Measurements from ENCODE around the gene NOS3. TPM values are rescaled to one million over a fixed set of nuclear protein-coding genes. Genes with fewer than 3 reads are reported as not detected.

The NOS3 gene
- total and polyA plus RNA-seq, 9 of the 15 experiments (the other 6 are each of a cell fraction or from before 2014, with no cell fraction given): 1.1 to 121 (median 23.6) TPM

DNA sequence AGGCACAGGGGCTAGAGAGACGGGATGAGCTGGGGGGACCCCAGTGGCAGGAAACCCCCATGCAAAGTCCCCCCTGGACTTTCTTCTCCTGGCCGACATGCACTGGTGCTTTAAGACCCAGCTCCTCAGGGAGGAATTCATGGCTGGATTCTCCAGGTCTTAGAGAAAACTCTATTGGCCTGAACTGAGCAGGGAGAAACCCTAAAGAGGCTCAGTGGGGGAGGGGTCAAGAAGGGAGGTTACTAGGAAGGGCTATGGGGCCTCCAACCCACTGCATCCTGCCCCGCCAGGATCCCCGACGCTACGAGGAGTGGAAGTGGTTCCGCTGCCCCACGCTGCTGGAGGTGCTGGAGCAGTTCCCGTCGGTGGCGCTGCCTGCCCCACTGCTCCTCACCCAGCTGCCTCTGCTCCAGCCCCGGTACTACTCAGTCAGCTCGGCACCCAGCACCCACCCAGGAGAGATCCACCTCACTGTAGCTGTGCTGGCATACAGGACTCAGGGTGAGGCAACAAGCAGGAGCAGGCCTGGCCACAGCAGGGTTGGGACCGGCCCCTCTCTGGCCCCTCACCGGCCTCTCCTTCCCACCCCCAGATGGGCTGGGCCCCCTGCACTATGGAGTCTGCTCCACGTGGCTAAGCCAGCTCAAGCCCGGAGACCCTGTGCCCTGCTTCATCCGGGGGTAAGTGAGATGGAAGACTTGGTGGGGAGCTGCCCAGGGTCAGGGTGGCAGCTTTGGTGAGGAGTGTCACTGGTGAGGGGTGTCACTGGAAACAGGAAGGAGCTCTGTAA lies 19.7 kb downstream of the NOS3 start (continued):
- TF ChIP-seq, protein P1, sequence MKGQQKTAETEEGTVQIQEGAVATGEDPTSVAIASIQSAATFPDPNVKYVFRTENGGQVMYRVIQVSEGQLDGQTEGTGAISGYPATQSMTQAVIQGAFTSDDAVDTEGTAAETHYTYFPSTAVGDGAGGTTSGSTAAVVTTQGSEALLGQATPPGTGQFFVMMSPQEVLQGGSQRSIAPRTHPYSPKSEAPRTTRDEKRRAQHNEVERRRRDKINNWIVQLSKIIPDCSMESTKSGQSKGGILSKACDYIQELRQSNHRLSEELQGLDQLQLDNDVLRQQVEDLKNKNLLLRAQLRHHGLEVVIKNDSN (CRISPR knock-in tag; IDR thresholded peaks at IDR 0.05): peak; percentile 55
- TF ChIP-seq SOX6 (IDR thresholded peaks at IDR 0.05) (no peak), HDGF (IDR thresholded peaks at IDR 0.05) (peak; percentile 35), TRIM28 (IDR thresholded peaks at IDR 0.05) (no peak), SMC3 (conservative IDR thresholded peaks at IDR 0.05; ENCODE audit: insufficient read depth, low read depth, low read length) (0 out of 2 replicates have a peak, but pooled peaks have one; percentile 1), MTA1 (IDR thresholded peaks at IDR 0.05; ENCODE audit: borderline replicate concordance) (no peak), SMARCA5 (IDR thresholded peaks at IDR 0.05) (no peak), RFX1 (IDR thresholded peaks at IDR 0.05) (no peak), CCNT2 (IDR thresholded peaks at IDR 0.05; ENCODE audit: borderline replicate concordance, extremely low read depth, insufficient read length, low read depth, low read length) (no peak), MECOM (CRISPR knock-in tag; IDR thresholded peaks at IDR 0.05) (peak; percentile 61), IRF2 (CRISPR knock-in tag; IDR thresholded peaks at IDR 0.05) (no peak), RBM25 (IDR thresholded peaks at IDR 0.05; ENCODE audit: low read depth, low read length, severe bottlenecking) (no peak), CC2D1A (IDR thresholded peaks at IDR 0.05) (no peak), HSF4 (CRISPR knock-in tag; IDR thresholded peaks at IDR 0.05; ENCODE audit: borderline replicate concordance) (peak; percentile 63; the same call in 1 of the 2 replicates)
- TF ChIP-seq, protein P2, sequence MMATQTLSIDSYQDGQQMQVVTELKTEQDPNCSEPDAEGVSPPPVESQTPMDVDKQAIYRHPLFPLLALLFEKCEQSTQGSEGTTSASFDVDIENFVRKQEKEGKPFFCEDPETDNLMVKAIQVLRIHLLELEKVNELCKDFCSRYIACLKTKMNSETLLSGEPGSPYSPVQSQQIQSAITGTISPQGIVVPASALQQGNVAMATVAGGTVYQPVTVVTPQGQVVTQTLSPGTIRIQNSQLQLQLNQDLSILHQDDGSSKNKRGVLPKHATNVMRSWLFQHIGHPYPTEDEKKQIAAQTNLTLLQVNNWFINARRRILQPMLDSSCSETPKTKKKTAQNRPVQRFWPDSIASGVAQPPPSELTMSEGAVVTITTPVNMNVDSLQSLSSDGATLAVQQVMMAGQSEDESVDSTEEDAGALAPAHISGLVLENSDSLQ (IDR thresholded peaks at IDR 0.05): peak; percentile 42; the same call in 1 of the 2 replicates
- TF ChIP-seq, protein P3, sequence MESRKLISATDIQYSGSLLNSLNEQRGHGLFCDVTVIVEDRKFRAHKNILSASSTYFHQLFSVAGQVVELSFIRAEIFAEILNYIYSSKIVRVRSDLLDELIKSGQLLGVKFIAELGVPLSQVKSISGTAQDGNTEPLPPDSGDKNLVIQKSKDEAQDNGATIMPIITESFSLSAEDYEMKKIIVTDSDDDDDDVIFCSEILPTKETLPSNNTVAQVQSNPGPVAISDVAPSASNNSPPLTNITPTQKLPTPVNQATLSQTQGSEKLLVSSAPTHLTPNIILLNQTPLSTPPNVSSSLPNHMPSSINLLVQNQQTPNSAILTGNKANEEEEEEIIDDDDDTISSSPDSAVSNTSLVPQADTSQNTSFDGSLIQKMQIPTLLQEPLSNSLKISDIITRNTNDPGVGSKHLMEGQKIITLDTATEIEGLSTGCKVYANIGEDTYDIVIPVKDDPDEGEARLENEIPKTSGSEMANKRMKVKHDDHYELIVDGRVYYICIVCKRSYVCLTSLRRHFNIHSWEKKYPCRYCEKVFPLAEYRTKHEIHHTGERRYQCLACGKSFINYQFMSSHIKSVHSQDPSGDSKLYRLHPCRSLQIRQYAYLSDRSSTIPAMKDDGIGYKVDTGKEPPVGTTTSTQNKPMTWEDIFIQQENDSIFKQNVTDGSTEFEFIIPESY (CRISPR knock-in tag; IDR thresholded peaks at IDR 0.05): 0 out of 2 replicates have a peak, but pooled peaks have one; percentile 25
- TF ChIP-seq, protein P4, sequence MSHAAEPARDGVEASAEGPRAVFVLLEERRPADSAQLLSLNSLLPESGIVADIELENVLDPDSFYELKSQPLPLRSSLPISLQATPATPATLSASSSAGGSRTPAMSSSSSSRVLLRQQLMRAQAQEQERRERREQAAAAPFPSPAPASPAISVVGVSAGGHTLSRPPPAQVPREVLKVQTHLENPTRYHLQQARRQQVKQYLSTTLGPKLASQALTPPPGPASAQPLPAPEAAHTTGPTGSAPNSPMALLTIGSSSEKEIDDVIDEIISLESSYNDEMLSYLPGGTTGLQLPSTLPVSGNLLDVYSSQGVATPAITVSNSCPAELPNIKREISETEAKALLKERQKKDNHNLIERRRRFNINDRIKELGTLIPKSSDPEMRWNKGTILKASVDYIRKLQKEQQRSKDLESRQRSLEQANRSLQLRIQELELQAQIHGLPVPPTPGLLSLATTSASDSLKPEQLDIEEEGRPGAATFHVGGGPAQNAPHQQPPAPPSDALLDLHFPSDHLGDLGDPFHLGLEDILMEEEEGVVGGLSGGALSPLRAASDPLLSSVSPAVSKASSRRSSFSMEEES (CRISPR knock-in tag; IDR thresholded peaks at IDR 0.05): no peak
- TF ChIP-seq, protein P5, sequence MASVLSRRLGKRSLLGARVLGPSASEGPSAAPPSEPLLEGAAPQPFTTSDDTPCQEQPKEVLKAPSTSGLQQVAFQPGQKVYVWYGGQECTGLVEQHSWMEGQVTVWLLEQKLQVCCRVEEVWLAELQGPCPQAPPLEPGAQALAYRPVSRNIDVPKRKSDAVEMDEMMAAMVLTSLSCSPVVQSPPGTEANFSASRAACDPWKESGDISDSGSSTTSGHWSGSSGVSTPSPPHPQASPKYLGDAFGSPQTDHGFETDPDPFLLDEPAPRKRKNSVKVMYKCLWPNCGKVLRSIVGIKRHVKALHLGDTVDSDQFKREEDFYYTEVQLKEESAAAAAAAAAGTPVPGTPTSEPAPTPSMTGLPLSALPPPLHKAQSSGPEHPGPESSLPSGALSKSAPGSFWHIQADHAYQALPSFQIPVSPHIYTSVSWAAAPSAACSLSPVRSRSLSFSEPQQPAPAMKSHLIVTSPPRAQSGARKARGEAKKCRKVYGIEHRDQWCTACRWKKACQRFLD (CRISPR knock-in tag; IDR thresholded peaks at IDR 0.05): peak; percentile 85; the same call in 1 of the 2 replicates
- TF ChIP-seq, protein P6, sequence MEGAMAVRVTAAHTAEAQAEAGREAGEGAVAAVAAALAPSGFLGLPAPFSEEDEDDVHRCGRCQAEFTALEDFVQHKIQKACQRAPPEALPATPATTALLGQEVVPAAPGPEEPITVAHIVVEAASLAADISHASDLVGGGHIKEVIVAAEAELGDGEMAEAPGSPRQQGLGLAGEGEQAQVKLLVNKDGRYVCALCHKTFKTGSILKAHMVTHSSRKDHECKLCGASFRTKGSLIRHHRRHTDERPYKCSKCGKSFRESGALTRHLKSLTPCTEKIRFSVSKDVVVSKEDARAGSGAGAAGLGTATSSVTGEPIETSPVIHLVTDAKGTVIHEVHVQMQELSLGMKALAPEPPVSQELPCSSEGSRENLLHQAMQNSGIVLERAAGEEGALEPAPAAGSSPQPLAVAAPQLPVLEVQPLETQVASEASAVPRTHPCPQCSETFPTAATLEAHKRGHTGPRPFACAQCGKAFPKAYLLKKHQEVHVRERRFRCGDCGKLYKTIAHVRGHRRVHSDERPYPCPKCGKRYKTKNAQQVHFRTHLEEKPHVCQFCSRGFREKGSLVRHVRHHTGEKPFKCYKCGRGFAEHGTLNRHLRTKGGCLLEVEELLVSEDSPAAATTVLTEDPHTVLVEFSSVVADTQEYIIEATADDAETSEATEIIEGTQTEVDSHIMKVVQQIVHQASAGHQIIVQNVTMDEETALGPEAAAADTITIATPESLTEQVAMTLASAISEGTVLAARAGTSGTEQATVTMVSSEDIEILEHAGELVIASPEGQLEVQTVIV (CRISPR knock-in tag; IDR thresholded peaks at IDR 0.05; ENCODE audit: borderline replicate concordance): no peak

Measured in K562 (cell line).